ENCODE measurements around the gene CHRDL1.

CHRDL1 gene

DNA sequence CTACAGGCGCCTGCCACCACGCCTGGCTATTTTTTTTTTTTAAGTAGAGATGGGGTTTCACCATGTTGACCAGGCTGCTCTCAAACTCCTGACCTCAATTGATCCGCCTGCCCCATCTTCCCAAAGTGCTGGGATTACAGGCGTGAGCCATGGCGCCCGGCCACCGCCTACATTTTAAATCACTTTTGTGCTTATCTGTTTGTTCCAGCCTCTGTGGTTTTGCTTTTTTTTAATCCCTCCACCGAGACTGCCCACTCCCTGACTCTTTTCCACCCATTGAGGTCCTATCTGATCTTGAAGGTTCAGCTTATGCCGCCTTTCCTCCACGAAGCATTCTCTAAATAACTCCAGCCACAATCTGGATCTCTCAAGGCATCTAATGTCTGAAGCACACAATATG, 73.5 kb downstream of the CHRDL1 start:
- no peaks in the 10 kb centered on the region for H3K36me3 Mint-ChIP-seq
- H3K4me3 Mint-ChIP-seq = no peak overlapping the region
- no peaks in the 10 kb centered on the region for H3K27me3 Mint-ChIP-seq
- no peak overlapping the region for H3K27ac Mint-ChIP-seq
- ATAC-seq (ENCODE audit: low read depth) (no peak), DNase-seq (ENCODE audit: low spot score in 2 of 2) (no peak)
- H3K9me3 Mint-ChIP-seq = no peaks in the 10 kb centered on the region
- no peaks in the 10 kb centered on the region for H3K4me1 Mint-ChIP-seq

GRCh38 chrX:110713666-110714065, 82.0 kb downstream of the CHRDL1 start:
- no peaks in the 10 kb centered on the region for H3K4me1 Mint-ChIP-seq
- DNase-seq (ENCODE audit: low spot score in 2 of 2) = no peak
- H3K4me3 Mint-ChIP-seq = no peak overlapping the region
- no peak for ATAC-seq (ENCODE audit: low read depth)
- H3K27me3 Mint-ChIP-seq = no peaks in the 10 kb centered on the region
- no peak overlapping the region for H3K27ac Mint-ChIP-seq
- peaks cover 1% of the 10 kb centered on the region for H3K9me3 Mint-ChIP-seq
- H3K36me3 Mint-ChIP-seq = no peaks in the 10 kb centered on the region

- H3K9me3 Mint-ChIP-seq = peaks cover 1% of the 10 kb centered on the region
- ATAC-seq (ENCODE audit: low read depth) (no peak), DNase-seq (ENCODE audit: low spot score in 2 of 2) (no peak)
- no peaks in the 10 kb centered on the region for H3K4me1 Mint-ChIP-seq
- no peaks in the 10 kb centered on the region for H3K36me3 Mint-ChIP-seq
- H3K27me3 Mint-ChIP-seq = no peaks in the 10 kb centered on the region
- H3K4me3 Mint-ChIP-seq = no peak overlapping the region
- no peak overlapping the region for H3K27ac Mint-ChIP-seq
Measured at GRCh38 chrX:110706446-110706845, 89.2 kb downstream of the CHRDL1 start.

- H3K9me3 Mint-ChIP-seq = no peaks in the 10 kb centered on the region
Measured at GRCh38 chrX:110703641-110704040, 92.0 kb downstream of the CHRDL1 start.

GRCh38 chrX:110699109-110699508, 96.5 kb downstream of the CHRDL1 start:
- no peak overlapping the region for H3K27ac Mint-ChIP-seq
- H3K9me3 Mint-ChIP-seq = peaks cover 2% of the 10 kb centered on the region
- H3K27me3 Mint-ChIP-seq = no peaks in the 10 kb centered on the region
- ATAC-seq (ENCODE audit: low read depth) = no peak
- no peaks in the 10 kb centered on the region for H3K36me3 Mint-ChIP-seq
- no peaks in the 10 kb centered on the region for H3K4me1 Mint-ChIP-seq
- DNase-seq (ENCODE audit: low spot score in 2 of 2) = no peak
- H3K4me3 Mint-ChIP-seq = no peak overlapping the region

More at GRCh38 chrX:110703641-110704040, 92.0 kb downstream of the CHRDL1 start:
- no peaks in the 10 kb centered on the region for H3K36me3 Mint-ChIP-seq
- H3K4me3 Mint-ChIP-seq = no peak overlapping the region
- DNase-seq (ENCODE audit: low spot score in 2 of 2) = no peak
- H3K27me3 Mint-ChIP-seq = no peaks in the 10 kb centered on the region
- no peaks in the 10 kb centered on the region for H3K4me1 Mint-ChIP-seq
- no peak for ATAC-seq (ENCODE audit: low read depth)
- no peak overlapping the region for H3K27ac Mint-ChIP-seq

DNA sequence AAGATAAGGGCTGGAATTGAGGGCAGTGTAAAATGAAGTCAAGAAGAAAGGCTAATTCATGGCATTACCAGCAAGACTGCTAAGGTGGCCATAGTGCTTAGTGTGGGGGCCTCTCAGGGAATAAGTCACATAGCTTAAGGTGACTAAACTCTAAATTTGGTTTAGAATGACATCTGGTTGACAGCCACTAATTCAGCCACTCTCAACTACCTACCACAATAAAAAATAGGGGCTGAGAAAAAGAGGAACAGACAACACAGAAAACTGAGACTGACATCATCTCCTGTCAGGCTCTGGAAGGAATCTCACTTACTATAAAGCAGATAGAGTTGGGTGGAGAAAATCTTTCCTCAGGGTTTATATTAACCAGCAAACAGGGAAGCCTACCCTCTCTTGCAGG, 96.9 kb downstream of the CHRDL1 start:
- no peaks in the 10 kb centered on the region for H3K4me1 Mint-ChIP-seq
- no peak overlapping the region for H3K27ac Mint-ChIP-seq
- H3K27me3 Mint-ChIP-seq = no peaks in the 10 kb centered on the region
- DNase-seq (ENCODE audit: low spot score in 2 of 2) = no peak
- H3K4me3 Mint-ChIP-seq = no peak overlapping the region
- ATAC-seq (ENCODE audit: low read depth) = no peak
- no peaks in the 10 kb centered on the region for H3K36me3 Mint-ChIP-seq
- H3K9me3 Mint-ChIP-seq = peaks cover 2% of the 10 kb centered on the region

GRCh38 chrX:110692866-110693265, 102.8 kb downstream of the CHRDL1 start:
- Mint-ChIP-seq H3K9me3 (peaks cover 2% of the 10 kb centered on the region), H3K4me1 (no peaks in the 10 kb centered on the region), H3K27me3 (no peaks in the 10 kb centered on the region), H3K4me3 (no peak overlapping the region), H3K36me3 (no peaks in the 10 kb centered on the region), H3K27ac (no peak overlapping the region)
- ATAC-seq (ENCODE audit: low read depth) (no peak), DNase-seq (ENCODE audit: low spot score in 2 of 2) (no peak)

DNA sequence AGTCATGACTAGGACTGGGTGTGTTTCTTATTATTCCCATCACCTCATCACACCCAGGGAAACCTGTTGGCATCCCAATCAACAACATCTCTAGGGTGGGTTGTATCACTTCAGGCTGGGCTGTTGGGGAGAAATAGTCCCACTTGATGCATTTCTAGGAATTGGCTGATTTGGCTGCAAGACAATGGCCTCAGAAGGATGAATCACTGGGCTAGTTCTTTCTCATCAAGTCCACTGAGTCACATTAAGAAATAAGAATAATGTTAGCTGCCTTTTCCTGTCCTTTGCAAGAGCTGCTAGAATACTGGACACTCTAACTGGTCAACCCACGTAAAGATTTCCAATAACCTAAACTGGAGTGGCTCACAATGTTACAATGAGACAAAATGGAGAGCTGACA, 104.2 kb downstream of the CHRDL1 start:
- H3K4me3 Mint-ChIP-seq = no peak overlapping the region
- no peaks in the 10 kb centered on the region for H3K27me3 Mint-ChIP-seq
- ATAC-seq (ENCODE audit: low read depth) = no peak
- H3K27ac Mint-ChIP-seq = no peak overlapping the region
- H3K9me3 Mint-ChIP-seq = peaks cover 2% of the 10 kb centered on the region
- H3K4me1 Mint-ChIP-seq = no peaks in the 10 kb centered on the region
- H3K36me3 Mint-ChIP-seq = no peaks in the 10 kb centered on the region
- no peak for DNase-seq (ENCODE audit: low spot score in 2 of 2)

- DNase-seq (ENCODE audit: low spot score in 2 of 2) = no peak
- Mint-ChIP-seq H3K27ac (no peak overlapping the region), H3K27me3 (no peaks in the 10 kb centered on the region), H3K4me1 (no peaks in the 10 kb centered on the region), H3K9me3 (no peaks in the 10 kb centered on the region), H3K36me3 (no peaks in the 10 kb centered on the region), H3K4me3 (no peak overlapping the region)
- ATAC-seq (ENCODE audit: low read depth) = no peak
Measured at GRCh38 chrX:110684653-110685052, 111.0 kb downstream of the CHRDL1 start.

- Mint-ChIP-seq H3K4me3 (no peak overlapping the region), H3K27ac (no peak overlapping the region), H3K4me1 (no peaks in the 10 kb centered on the region), H3K9me3 (no peaks in the 10 kb centered on the region), H3K36me3 (no peaks in the 10 kb centered on the region), H3K27me3 (no peaks in the 10 kb centered on the region)
- DNase-seq (ENCODE audit: low spot score in 2 of 2) (no peak), ATAC-seq (ENCODE audit: low read depth) (no peak)
Measured at GRCh38 chrX:110683925-110684324, 111.7 kb downstream of the CHRDL1 start.

DNA sequence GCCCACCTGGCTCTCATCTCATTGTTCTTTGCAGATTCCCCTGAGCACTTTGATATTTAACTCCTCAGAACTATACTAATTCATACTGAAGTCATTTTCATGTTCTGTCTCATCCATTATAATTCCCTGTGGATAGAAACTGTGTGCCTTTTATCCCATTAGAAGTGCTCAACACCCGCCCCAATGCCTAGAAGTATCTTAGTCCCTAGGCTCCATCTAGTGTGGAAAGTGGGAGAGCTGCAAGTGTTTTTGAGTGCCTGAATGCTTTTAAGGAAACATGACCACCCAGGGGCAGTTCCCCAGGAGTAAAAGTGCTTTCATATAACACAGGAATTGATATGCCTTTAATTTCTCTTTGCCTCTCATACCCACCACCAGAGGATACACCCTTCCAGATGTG, 117.0 kb downstream of the CHRDL1 start:
- Mint-ChIP-seq H3K27ac (no peak overlapping the region), H3K4me3 (no peak overlapping the region), H3K27me3 (peaks cover 2% of the 10 kb centered on the region), H3K36me3 (no peaks in the 10 kb centered on the region), H3K9me3 (no peaks in the 10 kb centered on the region), H3K4me1 (no peaks in the 10 kb centered on the region)
- no peak for DNase-seq (ENCODE audit: low spot score in 2 of 2)
- no peak for ATAC-seq (ENCODE audit: low read depth)

DNA sequence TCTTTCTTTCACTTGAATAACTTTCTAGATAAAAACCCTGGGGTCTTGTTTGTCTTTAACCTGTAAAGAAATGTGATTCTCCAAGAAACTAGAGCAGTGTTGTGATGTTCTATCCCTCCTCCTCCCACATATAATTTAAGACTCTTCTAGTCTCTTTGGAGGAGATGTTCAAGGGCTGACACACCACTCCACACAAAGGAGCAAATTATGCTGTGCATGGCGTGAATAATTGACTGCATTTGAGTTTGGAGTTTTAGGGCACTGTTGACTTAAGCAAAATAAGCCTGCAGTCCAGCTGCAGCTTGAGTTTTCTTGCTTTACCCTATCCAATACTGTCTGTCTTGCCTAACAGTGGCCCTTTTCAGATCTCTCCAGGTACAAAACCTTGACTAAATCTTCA, 119.7 kb downstream of the CHRDL1 start:
- ATAC-seq (ENCODE audit: low read depth) = no peak
- no peaks in the 10 kb centered on the region for H3K36me3 Mint-ChIP-seq
- H3K27ac Mint-ChIP-seq = no peak overlapping the region
- no peaks in the 10 kb centered on the region for H3K9me3 Mint-ChIP-seq
- H3K4me1 Mint-ChIP-seq = no peaks in the 10 kb centered on the region
- H3K27me3 Mint-ChIP-seq = peaks cover 2% of the 10 kb centered on the region
- DNase-seq (ENCODE audit: low spot score in 2 of 2) = no peak
- no peak overlapping the region for H3K4me3 Mint-ChIP-seq

DNA sequence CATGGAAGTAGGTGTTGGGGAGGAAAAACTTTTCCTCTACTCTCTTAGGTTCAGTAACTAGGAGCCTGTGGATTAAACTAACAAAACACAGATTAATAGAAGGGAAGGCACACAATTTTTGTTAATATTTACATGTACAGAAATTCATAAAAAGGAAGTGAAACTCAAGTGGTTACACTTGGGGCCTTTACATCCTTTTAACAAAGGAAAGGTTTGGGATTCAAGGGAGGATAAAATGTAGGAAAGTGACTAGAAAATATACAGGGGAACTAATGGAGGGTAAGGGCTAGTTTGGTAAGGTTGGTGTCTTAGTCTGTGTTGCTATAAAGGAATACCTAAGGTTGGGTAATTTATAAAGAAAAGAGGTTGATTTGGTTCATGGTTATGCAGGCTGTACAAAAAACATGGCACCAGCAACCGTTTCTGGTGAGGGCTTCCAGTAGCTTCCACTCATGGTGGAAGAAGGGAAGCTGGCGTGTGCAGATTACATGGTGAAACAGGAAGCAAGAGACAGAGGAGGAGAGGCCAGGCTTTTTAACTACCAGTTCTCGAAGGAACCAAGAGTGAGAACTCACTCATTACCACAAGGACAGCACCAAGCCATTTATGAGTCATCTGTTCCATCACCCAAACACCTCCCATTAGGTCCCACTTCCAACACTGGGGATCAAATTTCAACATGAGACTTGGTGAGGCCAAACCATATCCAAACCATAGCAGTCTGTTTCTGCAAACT, 124.4 kb downstream of the CHRDL1 start:
- Mint-ChIP-seq H3K9me3 (no peaks in the 10 kb centered on the region), H3K36me3 (no peaks in the 10 kb centered on the region), H3K27ac (no peak overlapping the region), H3K4me3 (no peak overlapping the region), H3K4me1 (no peaks in the 10 kb centered on the region), H3K27me3 (no peaks in the 10 kb centered on the region)
- ATAC-seq (ENCODE audit: low read depth) (no peak), DNase-seq (ENCODE audit: low spot score in 2 of 2) (no peak)

DNA sequence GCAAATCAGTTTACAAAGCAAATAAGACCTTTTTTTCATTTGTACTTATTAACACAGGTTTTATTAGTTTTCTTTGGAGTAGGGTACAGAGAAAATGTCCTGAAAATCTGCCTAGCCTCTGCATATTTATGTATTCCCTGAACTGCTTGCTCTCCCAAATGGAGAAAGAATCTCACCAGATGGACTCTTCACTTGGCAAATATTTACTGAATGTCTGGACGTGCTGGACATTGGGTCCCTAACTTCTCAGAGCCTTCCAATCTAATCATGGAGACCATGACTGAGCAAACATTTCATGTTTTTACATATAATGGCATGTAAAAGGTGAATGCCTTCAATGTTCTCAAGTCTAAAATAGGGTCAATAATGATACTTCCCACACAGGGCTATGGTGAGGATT, 126.0 kb downstream of the CHRDL1 start:
- no peaks in the 10 kb centered on the region for H3K9me3 Mint-ChIP-seq

GRCh38 chrX:110667706-110668105, 127.9 kb downstream of the CHRDL1 start:
- Mint-ChIP-seq H3K27ac (no peak overlapping the region), H3K9me3 (no peaks in the 10 kb centered on the region), H3K4me3 (no peak overlapping the region), H3K36me3 (no peaks in the 10 kb centered on the region), H3K4me1 (no peaks in the 10 kb centered on the region), H3K27me3 (no peaks in the 10 kb centered on the region)
- ATAC-seq (ENCODE audit: low read depth) (no peak), DNase-seq (ENCODE audit: low spot score in 2 of 2) (no peak)

More for the DNA sequence above, 126.0 kb downstream of the CHRDL1 start:
- Mint-ChIP-seq H3K4me1 (no peaks in the 10 kb centered on the region), H3K27ac (no peak overlapping the region), H3K36me3 (no peaks in the 10 kb centered on the region), H3K27me3 (no peaks in the 10 kb centered on the region), H3K4me3 (no peak overlapping the region)
- DNase-seq (ENCODE audit: low spot score in 2 of 2) (no peak), ATAC-seq (ENCODE audit: low read depth) (no peak)
